Right lobe of liver (tissue), 6 donors: ENCODE results near the gene C2. TPM values are rescaled to one million over a fixed set of nuclear protein-coding genes. Genes with fewer than 3 reads are reported as not detected.
A peak's percentile ranks its signal among the peaks of the same experiment; 100 is the strongest.

Source experiments
- ATAC-seq, 4 donors: fragments of 200-7000 bp; cut with Tn5 transposase; one replicate each; pipeline ENCODE4 v1.9.1; 2020; ENCODE audit warnings: mild to moderate bottlenecking in 4 of 4, moderate library complexity in 4 of 4
- DNase-seq, 3 donors: peaks; one replicate each; pipeline ENCODE4 v3.0.0-alpha.2; 2020
- H3K27ac ChIP-seq, 3 donors: fragments of 200-600 bp; one replicate each; pipeline ENCODE4 v1.8.0; 2022
- H3K27me3 ChIP-seq, 2 donors: fragments of 200-600 bp; one replicate each; pipeline ENCODE4 v1.8.0; 2022
- H3K36me3 ChIP-seq, 4 donors: fragments of 200-600 bp; sonication (generic) in 1 of 4; one replicate each; pipeline versions ENCODE4 v1.5.1 to v1.8.0; 2017 to 2022; ENCODE audit warnings: control low read depth in 1 of 4
- H3K4me1 ChIP-seq, 4 donors: fragments of 200-600 bp; sonication (generic) in 1 of 4; one replicate each; pipeline versions ENCODE4 v1.5.1 to v1.8.0; 2017 to 2022; ENCODE audit warnings: control low read depth in 1 of 4
- H3K4me3 ChIP-seq, 3 donors: fragments of 200-600 bp; one replicate each; pipeline ENCODE4 v1.8.0; 2022
- H3K9me3 ChIP-seq, 4 donors: fragments of 200-600 bp; sonication (generic) in 1 of 4; one replicate each; pipeline versions ENCODE4 v1.5.1 to v1.8.0; 2017 to 2022; ENCODE audit warnings: control low read depth in 1 of 4
- CTCF ChIP-seq, 4 donors: fragments of 200-600 bp in 3 of 4; fragments of 450-650 bp in 1 of 4; IDR thresholded peaks; one replicate each; pipeline versions ENCODE4 v1.5.1 to v1.8.0; 2016 to 2022; ENCODE audit warnings: antibody characterized with exemption in 4 of 4, mild to moderate bottlenecking in 2 of 4
- POLR2A ChIP-seq: fragments of 450-650 bp; IDR thresholded peaks from one replicate; pipeline ENCODE4 v1.6.1; 2017; ENCODE audit warnings: antibody characterized with exemption, mild to moderate bottlenecking
- WGBS: methylation state at CpG from one replicate; pipeline ENCODE4 v1.1.6; 2018; ENCODE audit warnings: low coverage, low lambda C conversion rate; ENCODE audit not compliant: insufficient coverage; ENCODE audit errors: missing lambda C conversion rate; 5-methylcytosine and 5-hydroxymethylcytosine counted together
- intact Hi-C, 2 donors: fragments of 100-400 bp; cut with DNase I; formaldehyde crosslinking; loops; one replicate each; pipeline versions ENCODE4 v1.11.2 to v1.14.1; 2022
- total RNA-seq, 6 experiments: library from RNA; depleted of rRNA in 2 of 6; stranded (reverse); fragments of >200 nt in 2 of 6; fragmentation: NEBNext Ultra II Directional in 3 of 6; extraction: Animal tissue kit (Norgen Biotek cat#: 25700) in 3 of 6; gene quantifications; one replicate each; pipeline versions ENCODE4 v1.1.0 to v1.2.4, GENCODE V29; 2016 to 2023
- donor health status: DM: no; HTN: yes; CAD: no.
- donor health status: DM: no; HTN: no; CAD: no.
- donor health status: DM: no; HTN: no; CAD: no.
- donor health status: DM: no; HTN: yes; CAD: no.
- donor health status: DM: no; HTN: yes; CAD: no.

The C2 gene
- total RNA-seq, 6 experiments from 2014 or later, result 309 to 739 (median 533) TPM

DNA sequence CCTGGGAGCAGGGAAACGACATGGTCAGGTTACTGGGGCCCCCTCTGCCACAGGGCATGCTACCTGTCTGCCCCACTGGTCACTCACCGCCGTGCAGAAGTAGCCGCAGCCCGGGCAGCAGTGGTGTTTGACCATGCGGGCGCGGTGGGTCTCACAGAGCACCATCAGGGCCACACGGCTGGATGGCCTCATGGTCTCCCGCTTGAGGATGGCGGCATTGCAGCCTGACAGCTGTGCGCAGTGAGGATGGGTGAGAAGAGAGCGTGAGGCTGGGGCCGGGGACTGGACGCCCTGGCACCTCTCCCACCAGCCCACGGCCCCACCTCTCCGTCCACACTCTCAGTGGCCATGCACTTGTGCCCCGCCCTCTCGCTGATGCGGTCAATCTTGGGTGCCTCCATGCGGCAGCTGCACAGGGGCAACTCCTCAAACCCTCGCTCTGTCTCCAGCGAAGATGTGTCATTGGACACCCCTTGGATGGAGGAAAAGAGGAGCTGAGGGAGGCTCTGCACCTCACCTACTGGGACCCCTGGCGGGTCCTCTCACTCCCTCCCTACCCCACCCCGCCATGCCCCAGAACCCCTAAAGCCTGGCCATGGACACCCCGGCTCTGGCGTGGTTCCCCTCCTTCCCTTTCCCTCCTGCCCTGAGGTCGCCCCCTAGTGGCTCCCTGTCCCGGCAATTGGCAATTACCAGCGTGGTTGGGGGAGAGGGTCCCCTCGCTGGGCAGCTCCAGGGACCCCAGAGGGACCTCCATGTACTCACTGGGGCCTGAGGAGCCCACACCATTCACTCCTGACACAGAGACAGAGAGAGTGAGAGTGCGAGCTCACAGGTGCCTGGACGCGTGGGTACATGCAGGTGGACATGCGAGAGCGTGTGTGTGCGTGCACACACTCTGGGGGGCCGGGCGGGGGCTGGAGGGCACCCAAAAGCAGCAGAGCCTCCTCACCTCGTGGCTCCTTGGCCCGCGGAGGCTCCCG lies 39.0 kb upstream of the C2 start:
- H3K4me3 ChIP-seq, result no peak overlapping the region
- ATAC-seq, result peak; percentile 30 to 71 (median 52)
- intact Hi-C loops, result no loop called here
- H3K4me1 ChIP-seq, result no peaks in the 10 kb centered on the region
- H3K27ac ChIP-seq, result no peak overlapping the region
- no peaks in the 10 kb centered on the region for H3K9me3 ChIP-seq
- no peaks in the 10 kb centered on the region for H3K27me3 ChIP-seq
- TF ChIP-seq CTCF (IDR thresholded peaks at IDR 0.05) (peak; percentile 50 to 67 (median 61)), POLR2A (no peak)
- H3K36me3 ChIP-seq, result peaks cover 0 to 65% (median 10%) of the 10 kb centered on the region in 4 donors
- DNase-seq, result peak in 1 of 3 donors; percentile 59
- 26% methylated on average over 6 of the region's 43 CpGs for WGBS

DNA sequence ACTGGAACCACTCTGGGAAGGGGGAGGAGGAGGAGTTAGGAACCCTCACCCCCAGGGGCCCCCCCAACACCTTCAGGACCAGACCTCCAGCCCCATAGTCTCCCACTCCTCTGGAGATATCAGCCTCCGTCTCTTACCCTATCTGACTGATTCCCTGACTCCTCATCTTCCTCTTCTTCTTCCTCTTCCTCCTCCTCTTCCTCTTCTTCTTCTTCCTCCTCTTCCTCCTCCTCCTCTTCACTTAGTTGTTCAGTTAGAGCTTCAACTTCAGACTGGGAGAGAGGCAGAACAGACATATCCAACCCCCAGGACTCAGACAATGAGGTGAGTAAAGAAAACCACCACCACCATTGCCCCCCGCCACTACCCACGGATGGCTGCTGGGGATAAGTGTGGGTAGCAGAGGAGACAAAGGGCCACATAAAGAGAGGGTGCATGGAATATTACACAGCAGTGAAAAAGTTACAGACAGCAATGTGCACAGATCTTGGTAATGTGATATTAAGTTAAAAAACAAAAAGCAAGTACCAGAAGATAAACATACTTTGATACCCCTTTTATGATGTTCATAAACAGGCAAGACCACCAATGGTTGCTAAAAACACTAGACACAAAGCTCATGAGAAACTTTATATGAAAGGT lies 38.1 kb upstream of the C2 start:
- no peak for TF ChIP-seq POLR2A
- TF ChIP-seq CTCF (IDR thresholded peaks at IDR 0.05), result no peak
- 85% methylated on average over 3 of the region's 3 CpGs for WGBS
- Histone ChIP-seq H3K36me3 (peaks cover 0 to 73% (median 9%) of the 10 kb centered on the region in 4 donors), H3K27ac (no peak overlapping the region), H3K9me3 (no peaks in the 10 kb centered on the region), H3K4me1 (no peaks in the 10 kb centered on the region), H3K4me3 (no peak overlapping the region), H3K27me3 (no peaks in the 10 kb centered on the region)
- intact Hi-C loops, result no loop called here
- no peak for ATAC-seq
- DNase-seq, result no peak

DNA sequence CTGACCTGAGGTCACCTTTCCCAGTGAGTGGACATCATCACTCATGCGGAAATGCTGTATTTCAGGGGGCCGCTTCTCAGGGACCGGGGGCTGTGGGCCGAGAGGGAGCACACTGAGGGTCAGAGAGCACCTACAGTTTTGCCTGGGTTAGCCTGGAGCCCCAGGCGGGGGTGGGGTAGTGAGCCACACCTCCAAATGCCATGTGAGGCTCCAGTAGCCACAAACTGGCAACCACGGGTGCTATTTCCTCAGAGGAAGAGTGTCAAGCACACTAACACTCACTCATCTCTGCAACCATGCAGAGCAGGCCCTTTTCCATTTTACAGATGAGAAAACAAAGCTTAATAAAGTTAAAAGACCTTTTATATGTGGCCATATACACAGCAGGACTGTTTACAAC lies 34.7 kb upstream of the C2 start:
- TF ChIP-seq CTCF (IDR thresholded peaks at IDR 0.05) (no peak), POLR2A (no peak)
- intact Hi-C loops, result no loop called here
- no peak for DNase-seq
- H3K27ac ChIP-seq, result no peak overlapping the region
- H3K4me3 ChIP-seq, result no peak overlapping the region
- ATAC-seq, result no peak
- 50% methylated on average over 1 of the region's 6 CpGs for WGBS
- H3K9me3 ChIP-seq, result no peaks in the 10 kb centered on the region
- H3K4me1 ChIP-seq, result peaks cover 0 to 4% (median 0%) of the 10 kb centered on the region in 4 donors
- H3K27me3 ChIP-seq, result no peaks in the 10 kb centered on the region
- peaks cover 0 to 47% (median 1%) of the 10 kb centered on the region in 4 donors for H3K36me3 ChIP-seq

GRCh38 chr6:31896493-31896855 lies 31.0 kb upstream of the C2 start:
- H3K27me3 ChIP-seq, result no peaks in the 10 kb centered on the region
- TF ChIP-seq POLR2A (no peak), CTCF (IDR thresholded peaks at IDR 0.05) (no peak)
- H3K27ac ChIP-seq, result peak overlapping the region in 2 of 3 donors; percentile 51 to 78
- DNase-seq (no peak), ATAC-seq (no peak)
- WGBS, result 50% methylated on average over 3 of the region's 4 CpGs
- intact Hi-C loops, result no loop called here
- peaks cover 0 to 35% (median 1%) of the 10 kb centered on the region in 4 donors for H3K36me3 ChIP-seq
- peak overlapping the region in 1 of 3 donors; percentile 79 for H3K4me3 ChIP-seq
- no peaks in the 10 kb centered on the region for H3K9me3 ChIP-seq
- H3K4me1 ChIP-seq, result peaks cover 0 to 15% (median 0%) of the 10 kb centered on the region in 4 donors
